Aorta (tissue), 5 donors: ENCODE data around the gene ZSWIM4. TPM values are rescaled to one million over a fixed set of nuclear protein-coding genes. Genes with fewer than 3 reads are reported as not detected.
"Not testable (repeated sequence)": the region's sequence is repeated elsewhere in the genome, so short reads cannot be mapped to it uniquely, and the experiment has no call there.

Experiments used
- ATAC-seq: fragments of 200-7000 bp; cut with Tn5 transposase; one replicate; pipeline ENCODE4 v1.9.1; 2022; ENCODE audit warnings: moderate library complexity; ENCODE audit not compliant: low FRiP score
- DNase-seq, 2 donors: peaks; one replicate each; pipeline ENCODE4 v3.0.0-alpha.2; 2020
- H3K27ac ChIP-seq, 2 donors: one replicate each; pipeline ENCODE4 v1.5.1; 2013; ENCODE audit warnings: low read length in 2 of 2, mild to moderate bottlenecking in 2 of 2, moderate library complexity in 2 of 2, control low read depth in 1 of 2, inconsistent platforms in 1 of 2, low read depth in 1 of 2
- H3K27me3 ChIP-seq, 2 donors: one replicate each; pipeline ENCODE4 v1.6.1; 2013; ENCODE audit warnings: control low read depth in 1 of 2, low read length in 1 of 2, mild to moderate bottlenecking in 1 of 2, moderate library complexity in 1 of 2; ENCODE audit not compliant: insufficient read depth in 2 of 2, control insufficient read depth in 1 of 2
- H3K36me3 ChIP-seq, 2 donors: one replicate each; pipeline ENCODE4 v1.6.1; 2013; ENCODE audit warnings: control low read depth in 1 of 2, low read length in 1 of 2, mild to moderate bottlenecking in 1 of 2; ENCODE audit not compliant: insufficient read depth in 2 of 2, control insufficient read depth in 1 of 2
- H3K4me1 ChIP-seq, 2 donors: one replicate each; pipeline ENCODE4 v1.6.1; 2013; ENCODE audit warnings: low read length in 2 of 2, control low read depth in 1 of 2, mild to moderate bottlenecking in 1 of 2, moderate library complexity in 1 of 2; ENCODE audit not compliant: insufficient read depth in 2 of 2, control insufficient read depth in 1 of 2
- H3K4me3 ChIP-seq, 2 donors: one replicate each; pipeline ENCODE4 v1.5.1; 2013; ENCODE audit warnings: low read length in 2 of 2, control low read depth in 1 of 2, mild to moderate bottlenecking in 1 of 2
- H3K9me3 ChIP-seq: one replicate; pipeline ENCODE4 v1.6.1; 2013; ENCODE audit warnings: mild to moderate bottlenecking, low read length; ENCODE audit not compliant: control insufficient read depth
- WGBS, 2 donors: extraction: QIAGEN DNeasy Blood & Tissue Kit; methylation state at CpG; one replicate each; pipeline ENCODE4 v1.1.7; 2013; 5-methylcytosine and 5-hydroxymethylcytosine counted together
- intact Hi-C, 2 donors: fragments of 100-400 bp; cut with DNase I; formaldehyde crosslinking; loops; one replicate each; pipeline versions ENCODE4 v1.14.2 to v1.15.0; 2022
- polyA plus RNA-seq, 2 donors: library from polyadenylated mRNA; stranded (reverse); fragments of 200-250 nt; gene quantifications; one replicate each; pipeline ENCODE4 v1.2.3, GENCODE V29; 2013
- total RNA-seq, 2 donors: library from RNA; stranded (reverse); fragmentation: NEBNext Ultra II Directional; extraction: Animal tissue kit (Norgen Biotek cat#: 25700); gene quantifications; one replicate each; pipeline ENCODE4 v1.2.1, GENCODE V29; 2021
- donor health status: healthy with polysubstance abuse.
- donor health status: Bipolar disorder and iron deficiency.
- donor health status: DM: no; HTN: no; CAD: no.
- donor health status: DM: no; HTN: no; CAD: no.
- donor health status: DM: yes; HTN: yes; CAD: no.

The ZSWIM4 gene
- total and polyA plus RNA-seq, 4 donors: 2.5 to 12.1 (median 7.1) TPM

DNA sequence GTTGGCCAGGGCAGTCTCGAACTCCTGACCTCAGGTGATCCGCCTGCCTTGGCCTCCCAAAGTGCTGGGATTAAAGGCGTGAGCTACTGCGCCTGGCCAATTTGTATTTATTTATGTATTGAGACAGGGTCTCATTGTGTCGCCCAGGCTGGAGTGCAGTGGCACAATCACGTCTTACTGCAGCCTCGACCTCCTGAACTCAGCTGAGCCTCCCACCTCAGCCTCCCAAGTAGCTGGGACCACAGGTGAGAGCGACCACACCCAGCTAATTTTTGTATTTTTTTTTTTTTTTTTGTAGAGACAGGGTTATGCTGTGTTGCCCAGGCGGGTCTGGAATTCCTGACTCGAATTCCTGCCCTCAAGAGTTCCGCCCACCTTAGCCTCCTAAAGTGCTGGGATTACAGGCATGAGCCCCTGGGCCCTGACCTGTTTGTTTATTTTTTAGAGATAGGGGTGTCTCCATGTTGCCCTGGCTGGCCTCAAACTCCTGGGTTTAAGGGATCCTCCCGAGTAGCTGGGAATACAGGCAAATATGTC, 57.0 kb downstream of the ZSWIM4 start:
- intact Hi-C loops, H3K4me3 ChIP-seq, H3K9me3 ChIP-seq, ATAC-seq, H3K36me3 ChIP-seq, H3K27me3 ChIP-seq, H3K4me1 ChIP-seq, DNase-seq: not testable (repeated sequence)
- H3K27ac ChIP-seq: peak overlapping the region in 1 of 2 donors; percentile 66
- 85 to 90% methylated on average over 12 of the region's 12 CpGs for WGBS, 2 donors

DNA sequence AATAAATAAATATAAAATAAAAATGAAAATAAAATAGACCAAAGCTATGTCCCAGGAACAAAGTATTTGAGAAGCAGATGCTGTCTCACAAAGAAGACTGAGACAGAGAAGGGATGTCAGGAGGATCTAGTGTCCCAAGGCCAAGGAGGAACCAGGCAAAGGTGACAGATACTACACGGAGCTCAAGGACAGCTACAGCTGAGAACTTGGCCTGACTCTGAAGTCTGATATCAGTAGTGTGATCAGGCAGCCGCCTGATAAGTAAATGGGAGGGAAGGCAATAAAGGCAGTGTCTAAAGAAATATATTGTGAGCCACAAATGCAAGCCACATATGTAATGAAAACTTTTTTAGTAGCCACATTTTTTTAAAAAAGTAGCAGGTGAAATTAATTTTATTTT, 61.3 kb downstream of the ZSWIM4 start:
- no peak overlapping the region for H3K4me3 ChIP-seq
- no peaks in the 10 kb centered on the region for H3K4me1 ChIP-seq
- H3K36me3 ChIP-seq: no peaks in the 10 kb centered on the region
- H3K9me3 ChIP-seq: no peaks in the 10 kb centered on the region
- no peaks in the 10 kb centered on the region for H3K27me3 ChIP-seq
- no peak overlapping the region for H3K27ac ChIP-seq
- intact Hi-C loops: no loop called here
- no peak for DNase-seq
- WGBS, 2 donors: 83 to 84% methylated on average over 2 of the region's 2 CpGs
- no peak for ATAC-seq

DNA sequence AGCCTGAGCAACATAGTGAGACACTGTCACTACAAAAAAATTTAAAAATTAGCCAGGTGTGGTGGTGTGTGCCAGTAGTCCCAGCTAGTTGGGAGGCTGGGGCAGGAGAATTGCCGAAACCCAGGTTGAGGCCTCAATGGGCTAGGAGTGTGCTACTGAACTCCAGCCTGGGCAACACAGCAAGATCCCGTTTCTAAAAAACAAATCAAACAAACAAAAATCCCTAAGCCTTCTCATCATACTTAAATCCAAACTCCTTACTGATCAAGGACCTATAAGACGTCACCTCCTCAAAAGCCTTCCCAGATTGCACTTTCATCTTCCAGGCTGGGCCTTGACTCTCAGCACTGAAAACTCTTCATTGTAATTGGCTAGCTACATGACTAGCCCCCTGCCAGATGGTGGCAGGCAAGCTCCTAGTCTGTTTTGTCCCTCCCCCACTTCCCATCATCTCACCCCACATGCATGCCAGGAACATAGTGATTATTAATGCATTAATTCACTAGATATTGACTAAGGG, 64.2 kb downstream of the ZSWIM4 start:
- no peak overlapping the region for H3K4me3 ChIP-seq
- no peak for ATAC-seq

DNA sequence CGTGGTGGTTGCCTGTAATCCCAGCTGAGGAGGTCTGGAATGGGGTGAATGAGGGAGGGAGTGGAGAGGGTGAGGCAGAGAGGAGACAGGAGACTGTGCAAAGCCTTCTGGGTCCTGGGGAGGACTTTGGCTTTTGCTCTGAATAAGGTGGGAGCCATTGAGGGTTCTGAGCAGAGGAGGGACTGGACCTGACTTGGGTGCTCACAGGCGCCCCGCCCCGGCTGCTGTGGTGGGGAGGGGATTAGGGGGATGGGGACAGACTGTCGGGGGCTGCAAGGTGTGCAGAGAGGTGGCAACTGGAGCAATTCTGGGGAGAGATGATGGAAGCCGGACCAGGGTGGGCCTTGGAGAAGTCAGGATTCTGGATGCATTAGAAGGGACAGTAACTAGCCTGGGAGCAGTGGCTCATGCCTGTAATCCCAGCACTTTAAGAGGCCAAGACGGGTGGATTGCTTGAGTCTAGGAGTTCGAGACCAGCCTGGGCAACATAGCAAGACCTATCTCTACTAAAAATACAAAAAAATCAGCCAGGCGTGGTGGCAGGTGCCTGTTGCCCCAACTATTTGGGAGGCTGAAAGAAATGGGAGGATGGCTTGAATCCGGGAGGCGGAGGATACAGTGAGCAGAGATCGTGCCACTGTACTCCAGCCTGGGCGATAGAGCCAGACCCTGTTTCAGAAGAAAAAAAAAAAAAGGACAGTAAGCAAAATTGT, 65.6 kb downstream of the ZSWIM4 start:
- 87 to 91% methylated on average over 13 of the region's 13 CpGs for WGBS, 2 donors
- intact Hi-C loops: loop anchor here (5.0 kb wide), 3 partner anchors 34 to 264 kb away; no protein-coding TSS in a partner anchor
- ATAC-seq (no peak), DNase-seq (no peak)
- Histone ChIP-seq H3K36me3 (no peaks in the 10 kb centered on the region), H3K4me3 (no peak overlapping the region), H3K9me3 (no peaks in the 10 kb centered on the region), H3K27ac (no peak overlapping the region), H3K27me3 (no peaks in the 10 kb centered on the region), H3K4me1 (no peaks in the 10 kb centered on the region)

More for the DNA sequence above, 64.2 kb downstream of the ZSWIM4 start:
- Histone ChIP-seq H3K27me3 (no peaks in the 10 kb centered on the region), H3K4me1 (no peaks in the 10 kb centered on the region), H3K27ac (no peak overlapping the region), H3K36me3 (no peaks in the 10 kb centered on the region), H3K9me3 (no peaks in the 10 kb centered on the region)
- 91 to 97% methylated on average over 3 of the region's 3 CpGs for WGBS, 2 donors
- intact Hi-C loops: no loop called here
- DNase-seq: no peak

DNA sequence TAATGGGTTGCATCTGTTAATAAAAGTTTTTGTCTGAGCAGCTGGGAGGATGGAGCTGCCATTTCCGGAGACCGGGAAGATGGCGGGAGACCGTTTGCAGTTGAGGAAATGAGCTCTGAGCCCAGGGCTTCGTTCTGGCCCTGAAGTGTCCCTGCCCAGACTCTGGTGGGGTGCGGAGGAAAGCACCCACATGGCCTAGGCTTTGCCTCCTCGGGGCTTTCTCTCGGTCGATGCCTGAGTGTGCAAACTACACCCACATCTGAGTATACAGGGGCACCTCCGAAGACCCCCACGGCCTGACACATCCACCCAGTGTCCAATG, 66.1 kb downstream of the ZSWIM4 start:
- no peak for ATAC-seq
- Histone ChIP-seq H3K27ac (peak overlapping the region; percentile 53 to 76), H3K4me3 (no peak overlapping the region), H3K36me3 (no peaks in the 10 kb centered on the region), H3K9me3 (no peaks in the 10 kb centered on the region), H3K4me1 (no peaks in the 10 kb centered on the region), H3K27me3 (no peaks in the 10 kb centered on the region)
- no peak for DNase-seq
- intact Hi-C loops: loop anchor here (5.0 kb wide), 3 partner anchors 34 to 264 kb away; no protein-coding TSS in a partner anchor
- 40 to 41% methylated on average over 11 of the region's 11 CpGs for WGBS, 2 donors

DNA sequence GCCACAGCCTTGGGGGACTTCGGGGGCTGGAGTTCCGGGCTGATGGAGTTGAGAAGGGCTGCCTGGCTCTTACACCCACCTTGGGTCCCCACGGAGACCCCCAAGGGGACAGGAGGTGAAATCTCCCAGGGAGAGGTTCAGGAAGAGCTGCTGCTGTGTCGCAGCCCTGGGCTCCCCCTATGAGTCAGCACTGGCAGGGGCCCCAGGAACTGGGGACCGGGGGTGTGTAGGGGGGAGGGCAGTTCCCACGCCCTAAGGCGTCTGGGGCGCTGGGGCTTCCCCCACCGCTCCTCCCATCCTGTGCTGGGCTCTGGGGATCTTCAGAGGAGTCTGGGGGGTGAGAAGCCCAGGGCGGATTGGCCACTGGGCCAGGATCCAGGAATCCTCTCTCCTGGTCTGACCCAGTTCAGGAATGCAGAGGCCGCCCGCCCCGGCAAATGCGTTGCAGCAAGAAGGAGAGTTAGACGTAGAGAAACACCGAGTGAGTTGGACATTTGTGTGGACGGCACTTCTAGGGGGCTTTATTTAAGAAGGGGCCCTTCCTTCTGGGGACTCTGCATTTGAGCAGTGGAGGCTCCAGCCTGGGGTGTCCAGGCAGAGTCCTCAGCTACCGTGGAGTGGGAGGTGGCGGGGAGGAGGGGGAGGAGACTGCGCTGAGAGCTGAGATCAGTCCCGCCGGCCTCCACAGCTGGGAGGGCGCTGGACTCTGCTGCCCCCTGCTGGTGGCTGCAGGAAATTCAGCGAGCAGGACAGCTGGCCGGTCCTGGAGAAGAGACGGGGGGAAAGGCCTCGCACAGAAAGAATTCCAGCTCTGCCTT, 66.7 kb downstream of the ZSWIM4 start:
- H3K4me1 ChIP-seq: no peaks in the 10 kb centered on the region
- H3K27me3 ChIP-seq: no peaks in the 10 kb centered on the region
- intact Hi-C loops: loop anchor here (2.0 to 5.0 kb wide), 5 partner anchors 35 to 265 kb away; no protein-coding TSS in a partner anchor
- ATAC-seq (peak; percentile 96), DNase-seq (peak; percentile 95 to 97)
- peak overlapping the region; percentile 53 to 76 for H3K27ac ChIP-seq
- 1 to 2% methylated on average over 27 of the region's 27 CpGs for WGBS, 2 donors
- peak overlapping the region; percentile 18 to 22 for H3K4me3 ChIP-seq
- no peaks in the 10 kb centered on the region for H3K9me3 ChIP-seq
- no peaks in the 10 kb centered on the region for H3K36me3 ChIP-seq

DNA sequence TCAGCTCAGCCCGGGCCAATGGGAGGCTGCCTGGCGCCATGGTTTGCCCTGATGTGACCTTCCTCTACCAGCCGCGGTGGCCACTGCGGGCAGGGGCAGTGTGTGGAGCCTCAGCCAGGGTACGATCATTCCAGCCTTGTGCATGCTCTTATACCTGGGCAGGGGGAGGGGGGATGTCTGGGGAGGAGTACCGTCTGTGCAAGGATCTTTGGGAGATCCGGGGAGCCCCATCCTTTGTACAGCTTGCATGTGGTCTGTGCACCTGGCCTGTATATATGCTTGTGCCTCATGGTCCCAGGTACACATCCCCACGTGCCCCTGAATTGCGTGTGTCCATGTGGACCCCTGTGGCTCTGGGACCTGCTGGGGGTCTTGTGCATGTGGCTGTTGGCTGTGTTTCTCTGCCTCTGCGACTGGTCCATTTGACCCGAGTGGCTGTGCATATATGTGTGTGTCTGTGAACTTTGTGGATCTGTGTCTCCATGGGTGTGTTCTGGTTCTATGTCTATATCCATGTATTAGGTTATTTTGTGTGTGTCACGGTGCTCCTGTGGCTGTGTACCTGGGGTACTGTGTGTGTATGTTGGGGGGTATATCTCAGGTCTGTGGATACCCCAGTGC, 68.9 kb downstream of the ZSWIM4 start:
- ATAC-seq: no peak
- intact Hi-C loops: loop anchor here (5.0 kb wide), 3 partner anchors 37 to 267 kb away; no protein-coding TSS in a partner anchor
- DNase-seq: no peak
- Histone ChIP-seq H3K27me3 (no peaks in the 10 kb centered on the region), H3K9me3 (no peaks in the 10 kb centered on the region), H3K36me3 (no peaks in the 10 kb centered on the region), H3K4me1 (no peaks in the 10 kb centered on the region), H3K27ac (peak overlapping the region in 1 of 2 donors; percentile 36), H3K4me3 (no peak overlapping the region)
- 24 to 26% methylated on average over 13 of the region's 13 CpGs for WGBS, 2 donors
